HG02884 (cell line): ENCODE results near the gene RTN3.

Experiments used
- ATAC-seq: cut with Tn5 transposase; IDR thresholded peaks from one replicate; pipeline ENCODE4 v1.9.1; 2021; ENCODE audit warnings: mild to moderate bottlenecking, moderate library complexity; ENCODE audit not compliant: unreplicated experiment

Gene RTN3

GRCh38 chr11:63736864-63737263 lies 55.6 kb downstream of the RTN3 start:
- ATAC-seq = no peak

GRCh38 chr11:63737718-63738117 lies 56.4 kb downstream of the RTN3 start:
- no peak for ATAC-seq

- ATAC-seq = no peak
Observed at GRCh38 chr11:63738720-63739360, 57.5 kb downstream of the RTN3 start.

- no peak for ATAC-seq
Observed at GRCh38 chr11:63745304-63746170, 64.2 kb downstream of the RTN3 start.

- no peak for ATAC-seq
Observed at GRCh38 chr11:63747011-63747410, 65.7 kb downstream of the RTN3 start.

GRCh38 chr11:63749624-63750023 lies 68.3 kb downstream of the RTN3 start:
- ATAC-seq = no peak

GRCh38 chr11:63756919-63757761 lies 75.8 kb downstream of the RTN3 start:
- ATAC-seq = no peak

- ATAC-seq = no peak
Observed at GRCh38 chr11:63760487-63761079, 79.3 kb downstream of the RTN3 start.

GRCh38 chr11:63761188-63761587 lies 79.9 kb downstream of the RTN3 start:
- no peak for ATAC-seq

- ATAC-seq = no peak
Observed at GRCh38 chr11:63761931-63762653, 80.8 kb downstream of the RTN3 start.

- ATAC-seq = no peak
Observed at GRCh38 chr11:63762654-63763495, 81.6 kb downstream of the RTN3 start.

GRCh38 chr11:63763496-63764339 lies 82.4 kb downstream of the RTN3 start:
- ATAC-seq = no peak

GRCh38 chr11:63764340-63764678 lies 83.0 kb downstream of the RTN3 start:
- no peak for ATAC-seq

- ATAC-seq = no peak
Observed at GRCh38 chr11:63764679-63765647, 83.7 kb downstream of the RTN3 start.

GRCh38 chr11:63765688-63766241 lies 84.5 kb downstream of the RTN3 start:
- ATAC-seq = no peak

GRCh38 chr11:63766531-63767235 lies 85.4 kb downstream of the RTN3 start:
- ATAC-seq = no peak

- ATAC-seq = no peak
Observed at GRCh38 chr11:63767267-63767564, 85.9 kb downstream of the RTN3 start.
